SK-N-SH treated with all-trans-retinoic acid at 6 μM for 48 hours (cell line): Measurements from ENCODE around the gene KLLN.

Experiments used
- ATAC-seq: fragments of 200-7000 bp; cut with Tn5 transposase; 3 replicates; pipeline ENCODE4 v1.9.1; 2020; ENCODE audit warnings: mild to moderate bottlenecking, moderate library complexity
- ARNTL ChIP-seq: fragments of 450-650 bp; formaldehyde crosslinking; IDR thresholded peaks from 2 replicates; pipeline ENCODE4 v1.5.0; 2020; ENCODE audit warnings: low read depth, mild to moderate bottlenecking, moderate library complexity, borderline replicate concordance
- BACH2 ChIP-seq: fragments of 250-450 bp; sonication (Bioruptor Pico); IDR thresholded peaks from 2 replicates; pipeline ENCODE4 v1.9.0; 2021; ENCODE audit warnings: mild to moderate bottlenecking, borderline replicate concordance
- CREB5 ChIP-seq: fragments of 250-450 bp; sonication (Bioruptor Pico); IDR thresholded peaks from 2 replicates; pipeline ENCODE4 v1.5.1; 2020; ENCODE audit warnings: low read depth, mild to moderate bottlenecking, moderate library complexity
- CSDC2 ChIP-seq: fragments of 250-450 bp; sonication (Bioruptor Pico); IDR thresholded peaks from 2 replicates; pipeline ENCODE4 v1.5.0; 2020; ENCODE audit warnings: mild to moderate bottlenecking, moderate library complexity
- ESRRG ChIP-seq: fragments of 250-450 bp; sonication (Bioruptor Pico); IDR thresholded peaks from 2 replicates; pipeline ENCODE4 v1.6.1; 2021; ENCODE audit warnings: mild to moderate bottlenecking
- GLIS3 ChIP-seq: fragments of 250-450 bp; sonication (Bioruptor Pico); IDR thresholded peaks from 2 replicates; pipeline ENCODE4 v1.5.0; 2020; ENCODE audit warnings: mild to moderate bottlenecking, moderate library complexity
- OSR1 ChIP-seq: fragments of 250-450 bp; sonication (Bioruptor Pico); IDR thresholded peaks from 2 replicates; pipeline ENCODE4 v1.8.0; 2022; ENCODE audit warnings: moderate library complexity, mild to moderate bottlenecking, inconsistent platforms
- PATZ1 ChIP-seq: fragments of 250-450 bp; sonication (Bioruptor Pico); IDR thresholded peaks from 2 replicates; pipeline ENCODE4 v1.8.0; 2020; ENCODE audit warnings: mild to moderate bottlenecking, moderate library complexity, borderline replicate concordance
- PPARA ChIP-seq: fragments of 250-450 bp; sonication (Bioruptor Pico); IDR thresholded peaks from 2 replicates; pipeline ENCODE4 v1.5.0; 2020; ENCODE audit warnings: mild to moderate bottlenecking, borderline replicate concordance
- RARB ChIP-seq: fragments of 250-450 bp; sonication (Bioruptor Pico); IDR thresholded peaks from 2 replicates; pipeline ENCODE4 v1.8.0; 2021; ENCODE audit warnings: mild to moderate bottlenecking, moderate library complexity
- SNAI2 ChIP-seq: fragments of 250-450 bp; sonication (Bioruptor Pico); IDR thresholded peaks from 2 replicates; pipeline ENCODE4 v1.5.0; 2020; ENCODE audit warnings: mild to moderate bottlenecking, moderate library complexity
- TCF4 ChIP-seq: fragments of 250-450 bp; sonication (Bioruptor Pico); IDR thresholded peaks from 2 replicates; pipeline ENCODE4 v1.8.0; 2021; ENCODE audit warnings: mild to moderate bottlenecking, moderate library complexity, borderline replicate concordance
- TOX ChIP-seq: fragments of 250-450 bp; sonication (Bioruptor Pico); IDR thresholded peaks from 2 replicates; pipeline ENCODE4 v1.8.0; 2021; ENCODE audit warnings: mild to moderate bottlenecking, moderate library complexity, borderline replicate concordance
- TSHZ2 ChIP-seq: fragments of 250-450 bp; sonication (Bioruptor Pico); IDR thresholded peaks from 2 replicates; pipeline ENCODE4 v1.5.0; 2020; ENCODE audit warnings: mild to moderate bottlenecking, moderate library complexity
- ZFP30 ChIP-seq: fragments of 450-650 bp; formaldehyde crosslinking; IDR thresholded peaks from 2 replicates; pipeline ENCODE4 v1.5.0; 2022; ENCODE audit warnings: mild to moderate bottlenecking, moderate library complexity
- ZNF565 ChIP-seq: fragments of 450-650 bp; formaldehyde crosslinking; conservative IDR thresholded peaks from 2 replicates; pipeline ENCODE4 v1.5.0; 2020; ENCODE audit warnings: low read depth, mild to moderate bottlenecking, moderate library complexity
- ZNF70 ChIP-seq: fragments of 450-650 bp; formaldehyde crosslinking; IDR thresholded peaks from 2 replicates; pipeline ENCODE4 v1.5.0; 2020; ENCODE audit warnings: mild to moderate bottlenecking, moderate library complexity
- ZNF8 ChIP-seq: fragments of 450-650 bp; formaldehyde crosslinking; IDR thresholded peaks from 2 replicates; pipeline ENCODE4 v1.5.0; 2020; ENCODE audit warnings: mild to moderate bottlenecking, moderate library complexity
- TF ChIP-seq, protein P1 (sequence below): fragments of 250-450 bp; sonication (Bioruptor Pico); IDR thresholded peaks from 2 replicates; pipeline ENCODE4 v1.8.0; 2021; ENCODE audit warnings: low read depth, mild to moderate bottlenecking, moderate library complexity, borderline replicate concordance
- TF ChIP-seq, protein P2 (sequence below): fragments of 250-450 bp; sonication (Bioruptor Pico); IDR thresholded peaks from 2 replicates; pipeline ENCODE4 v1.5.1; 2021; ENCODE audit warnings: mild to moderate bottlenecking, moderate library complexity

Gene KLLN

DNA sequence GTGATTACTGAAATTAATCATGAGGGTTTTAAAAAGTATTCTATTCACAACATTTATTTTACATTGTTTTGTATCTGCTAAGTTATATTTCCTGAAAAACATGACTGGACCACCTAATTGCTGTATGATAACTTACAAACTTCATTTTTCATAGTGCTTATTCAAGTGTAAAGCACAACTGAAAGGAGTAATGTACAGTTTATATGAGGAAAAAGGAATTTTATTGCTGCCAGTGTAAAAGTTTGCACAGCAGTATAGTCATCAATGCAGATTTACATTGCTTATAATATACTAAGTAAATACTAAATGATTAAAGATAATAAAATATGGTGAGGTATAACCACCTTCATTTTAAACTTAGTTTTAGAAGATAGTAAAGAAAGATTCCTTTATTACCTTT, 4.1 kb upstream of the KLLN start:
- ATAC-seq, result no peak
- no peak for TF ChIP-seq ZNF565
- TF ChIP-seq, protein P1, sequence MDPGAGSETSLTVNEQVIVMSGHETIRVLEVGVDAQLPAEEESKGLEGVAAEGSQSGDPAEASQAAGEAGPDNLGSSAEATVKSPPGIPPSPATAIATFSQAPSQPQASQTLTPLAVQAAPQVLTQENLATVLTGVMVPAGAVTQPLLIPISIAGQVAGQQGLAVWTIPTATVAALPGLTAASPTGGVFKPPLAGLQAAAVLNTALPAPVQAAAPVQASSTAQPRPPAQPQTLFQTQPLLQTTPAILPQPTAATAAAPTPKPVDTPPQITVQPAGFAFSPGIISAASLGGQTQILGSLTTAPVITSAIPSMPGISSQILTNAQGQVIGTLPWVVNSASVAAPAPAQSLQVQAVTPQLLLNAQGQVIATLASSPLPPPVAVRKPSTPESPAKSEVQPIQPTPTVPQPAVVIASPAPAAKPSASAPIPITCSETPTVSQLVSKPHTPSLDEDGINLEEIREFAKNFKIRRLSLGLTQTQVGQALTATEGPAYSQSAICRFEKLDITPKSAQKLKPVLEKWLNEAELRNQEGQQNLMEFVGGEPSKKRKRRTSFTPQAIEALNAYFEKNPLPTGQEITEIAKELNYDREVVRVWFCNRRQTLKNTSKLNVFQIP (CRISPR knock-in tag), result no peak
- TF ChIP-seq ESRRG (CRISPR knock-in tag), result no peak
- no peak for TF ChIP-seq TSHZ2 (CRISPR knock-in tag)
- no peak for TF ChIP-seq BACH2 (CRISPR knock-in tag)
- TF ChIP-seq PATZ1 (CRISPR knock-in tag), result no peak
- TF ChIP-seq CSDC2, result no peak
- TF ChIP-seq PPARA (CRISPR knock-in tag), result no peak
- TF ChIP-seq ZNF8 (CRISPR knock-in tag), result no peak
- TF ChIP-seq TOX, result no peak
- no peak for TF ChIP-seq RARB (CRISPR knock-in tag)
- TF ChIP-seq TCF4 (CRISPR knock-in tag), result no peak
- no peak for TF ChIP-seq CREB5 (CRISPR knock-in tag)

- ATAC-seq, result no peak
- TF ChIP-seq RARB (CRISPR knock-in tag) (no peak), ESRRG (CRISPR knock-in tag) (no peak), GLIS3 (no peak), TCF4 (CRISPR knock-in tag) (no peak), TOX (no peak), SNAI2 (no peak), OSR1 (no peak), ZFP30 (no peak), ZNF70 (CRISPR knock-in tag) (no peak), TSHZ2 (CRISPR knock-in tag) (no peak), PPARA (CRISPR knock-in tag) (no peak), PATZ1 (CRISPR knock-in tag) (no peak), ZNF8 (CRISPR knock-in tag) (no peak), CSDC2 (no peak), ARNTL (CRISPR knock-in tag) (no peak)
- TF ChIP-seq, protein P2, sequence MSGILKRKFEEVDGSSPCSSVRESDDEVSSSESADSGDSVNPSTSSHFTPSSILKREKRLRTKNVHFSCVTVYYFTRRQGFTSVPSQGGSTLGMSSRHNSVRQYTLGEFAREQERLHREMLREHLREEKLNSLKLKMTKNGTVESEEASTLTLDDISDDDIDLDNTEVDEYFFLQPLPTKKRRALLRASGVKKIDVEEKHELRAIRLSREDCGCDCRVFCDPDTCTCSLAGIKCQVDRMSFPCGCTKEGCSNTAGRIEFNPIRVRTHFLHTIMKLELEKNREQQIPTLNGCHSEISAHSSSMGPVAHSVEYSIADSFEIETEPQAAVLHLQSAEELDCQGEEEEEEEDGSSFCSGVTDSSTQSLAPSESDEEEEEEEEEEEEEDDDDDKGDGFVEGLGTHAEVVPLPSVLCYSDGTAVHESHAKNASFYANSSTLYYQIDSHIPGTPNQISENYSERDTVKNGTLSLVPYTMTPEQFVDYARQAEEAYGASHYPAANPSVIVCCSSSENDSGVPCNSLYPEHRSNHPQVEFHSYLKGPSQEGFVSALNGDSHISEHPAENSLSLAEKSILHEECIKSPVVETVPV (CRISPR knock-in tag), result no peak
These were observed 3.2 kb upstream of the KLLN start for GRCh38 chr10:87866412-87866974.
